K562 (cell line): ENCODE data around the gene ITGAV. TPM values are rescaled to one million over a fixed set of nuclear protein-coding genes. Genes with fewer than 3 reads are reported as not detected.

Experiments
- CHD7 ChIP-seq: fragments of 200-600 bp; sonication (generic); IDR thresholded peaks from one replicate; pipeline ENCODE4 v1.6.1; 2012; ENCODE audit warnings: mild to moderate bottlenecking, low read depth, low read length, inconsistent platforms
- polyA plus RNA-seq, 8 experiments: library from polyadenylated mRNA; depleted of rRNA in 4 of 8; stranded (reverse) in 5 of 8; unstranded in 3 of 8; fragments of >200 nt; fragmentation: Nextera tagmentation in 2 of 8; fragmentation: Illumina TruSeq in 1 of 8; extraction: Ambion mirVana in 2 of 8; extraction: Trizol in 1 of 8; gene quantifications; 2 replicates each; pipeline versions ENCODE4 v1.2.1 to v1.2.3, GENCODE V29; 2011 to 2014; ENCODE audit warnings: inconsistent platforms in 1 of 8, missing spikeins in 1 of 8
- total RNA-seq, 7 experiments: library from RNA; depleted of rRNA in 6 of 7; stranded (reverse); fragments of >200 nt in 6 of 7; fragmentation: Illumina TruSeq in 2 of 7; extraction: Trizol in 2 of 7; gene quantifications; 2 replicates each; pipeline versions ENCODE4 v1.2.1 to v1.2.3, GENCODE V29; 2011 to 2021; ENCODE audit warnings: low replicate concordance in 1 of 7

The ITGAV gene
- total and polyA plus RNA-seq, 9 of the 15 experiments (the other 6 are each of a cell fraction or from before 2014, with no cell fraction given), result 3.7 to 17.7 (median 10.7) TPM

- TF ChIP-seq CHD7, result no peak
Measured at GRCh38 chr2:186612026-186612425, 22.2 kb downstream of the ITGAV start (continued).
